Measurements from ENCODE around the gene ARHGEF16.

DNA sequence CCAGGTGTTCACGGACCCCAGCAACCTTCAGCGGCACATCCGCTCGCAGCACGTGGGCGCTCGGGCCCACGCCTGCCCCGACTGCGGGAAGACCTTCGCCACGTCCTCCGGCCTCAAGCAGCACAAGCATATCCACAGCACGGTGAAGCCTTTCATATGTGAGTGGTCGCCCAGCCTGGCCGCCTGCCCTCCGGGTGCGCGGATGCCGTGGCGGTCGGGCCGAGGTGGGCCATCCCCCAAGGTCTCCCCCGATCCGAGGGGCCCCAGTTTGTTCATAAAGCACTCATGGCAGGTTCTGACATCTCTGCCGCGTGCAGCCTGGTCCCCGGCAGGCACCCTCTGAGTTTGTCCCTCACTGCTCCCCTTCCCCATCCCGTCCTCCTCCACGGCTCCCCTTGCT lies 49.0 kb upstream of the ARHGEF16 start:
- TF ChIP-seq CTCF (IDR thresholded peaks at IDR 0.05) (no peak), POLR2A (IDR thresholded peaks at IDR 0.05) (no peak)

All from body of pancreas (tissue), 4 donors.